WTC11 (cell line): Measurements from ENCODE around the gene KSR1.

Experiments
- CTCF ChIP-seq: fragments of 200-600 bp; IDR thresholded peaks from 2 replicates; pipeline ENCODE4 v1.8.0; 2022; ENCODE audit warnings: antibody characterized with exemption
- ZNF232 ChIP-seq: sonication (generic); formaldehyde crosslinking; IDR thresholded peaks from 2 replicates; pipeline ENCODE4 v1.8.0; 2022; ENCODE audit warnings: mild to moderate bottlenecking, missing genetic modification reagents

- TF ChIP-seq CTCF (no peak), ZNF232 (CRISPR knock-in tag) (no peak)
Observed at GRCh38 chr17:27521281-27522027, 65.2 kb downstream of the KSR1 start.
